ENCODE measurements around the gene PSKH1.

The PSKH1 gene
- 10.9 to 19.0 (median 15.3) reads per million in 3 donors for total RNA-seq

DNA sequence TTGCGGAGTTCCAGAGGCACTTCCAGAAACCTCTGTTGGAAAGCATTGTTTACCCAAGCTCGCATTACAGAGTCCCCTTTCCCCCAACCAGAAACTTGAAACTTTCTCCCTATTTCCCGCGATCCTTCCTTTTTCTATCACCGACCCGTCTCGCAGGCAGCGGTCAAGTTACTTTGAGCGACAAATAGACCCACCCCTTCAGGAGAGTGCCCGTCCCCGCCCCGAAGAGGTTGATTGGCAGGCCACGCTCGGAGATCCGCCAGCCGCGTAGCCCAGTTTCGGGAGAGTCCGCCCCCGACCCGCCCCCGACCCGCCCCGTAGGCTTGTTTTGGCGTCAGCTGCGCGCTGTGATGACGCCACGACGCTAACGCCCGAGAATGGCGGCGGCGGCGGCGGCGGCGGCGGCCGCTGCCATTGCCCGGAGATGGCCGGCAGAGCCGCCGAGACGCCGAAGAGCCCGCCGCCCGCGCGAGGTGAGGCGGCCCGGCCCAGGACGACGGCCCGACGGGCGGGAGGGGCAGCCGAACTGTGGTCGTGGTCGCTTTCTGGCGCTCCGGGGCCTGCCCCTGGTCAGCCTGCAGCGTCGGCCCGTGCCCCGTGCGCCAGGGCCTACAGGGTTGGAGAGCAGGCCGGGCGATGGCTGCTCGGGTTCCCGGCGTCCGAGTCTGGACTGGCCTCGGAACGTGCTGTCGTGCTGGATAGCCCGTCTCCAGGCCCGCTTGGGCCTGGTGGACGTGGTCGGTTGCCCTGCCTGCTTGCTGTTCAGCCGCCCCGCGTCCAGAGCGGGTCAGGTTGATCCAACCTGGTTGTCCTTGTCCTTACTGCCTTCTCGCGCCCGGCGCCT is at the start of gene PSKH1:
PSKH1 (plus strand) TSS at position 356 of the 844 bp plus-strand sequence. CDS start 15,496 bp downstream, outside the sequence.
- H3K4me3 ChIP-seq (ENCODE audit: insufficient read depth, low read depth, low read length, poor library complexity, severe bottlenecking) = peak within 1 kb of the TSS; percentile 92
- no peaks in the 10 kb centered on the region for H3K9me3 ChIP-seq (ENCODE audit: control insufficient read depth, low read length)
- H3K27ac ChIP-seq (ENCODE audit: insufficient read depth, low read length, poor library complexity, severe bottlenecking) = peak within 1 kb of the TSS; percentile 85
- H3K36me3 ChIP-seq (ENCODE audit: control insufficient read depth, insufficient read depth, low read length) = no peaks in the 10 kb centered on the region
- H3K4me1 ChIP-seq (ENCODE audit: control insufficient read depth, insufficient read depth, low read length, poor library complexity, severe bottlenecking) = peaks cover 17% of the 10 kb centered on the region
- DNase-seq = peak; percentile 89 to 93 (median 90)
- no peaks in the 10 kb centered on the region for H3K27me3 ChIP-seq (replicated peaks; ENCODE audit: control insufficient read depth, insufficient read depth, low read length, poor library complexity, severe bottlenecking)

GRCh38 chr16:67843343-67843765 is 49.7 kb upstream of the PSKH1 start:
- Histone ChIP-seq H3K27me3 (replicated peaks; ENCODE audit: control insufficient read depth, insufficient read depth, low read length, poor library complexity, severe bottlenecking) (no peaks in the 10 kb centered on the region), H3K9me3 (ENCODE audit: control insufficient read depth, low read length) (no peaks in the 10 kb centered on the region), H3K4me3 (ENCODE audit: insufficient read depth, low read depth, low read length, poor library complexity, severe bottlenecking) (peak overlapping the region; percentile 86), H3K36me3 (ENCODE audit: control insufficient read depth, insufficient read depth, low read length) (no peaks in the 10 kb centered on the region), H3K27ac (ENCODE audit: insufficient read depth, low read length, poor library complexity, severe bottlenecking) (peak overlapping the region; percentile 95), H3K4me1 (ENCODE audit: control insufficient read depth, insufficient read depth, low read length, poor library complexity, severe bottlenecking) (peaks cover 48% of the 10 kb centered on the region)
- no peak for DNase-seq

GRCh38 chr16:67844497-67844896 is 48.6 kb upstream of the PSKH1 start:
- DNase-seq = no peak
- Histone ChIP-seq H3K27ac (ENCODE audit: insufficient read depth, low read length, poor library complexity, severe bottlenecking) (peak overlapping the region; percentile 95), H3K4me3 (ENCODE audit: insufficient read depth, low read depth, low read length, poor library complexity, severe bottlenecking) (no peak overlapping the region)

DNA sequence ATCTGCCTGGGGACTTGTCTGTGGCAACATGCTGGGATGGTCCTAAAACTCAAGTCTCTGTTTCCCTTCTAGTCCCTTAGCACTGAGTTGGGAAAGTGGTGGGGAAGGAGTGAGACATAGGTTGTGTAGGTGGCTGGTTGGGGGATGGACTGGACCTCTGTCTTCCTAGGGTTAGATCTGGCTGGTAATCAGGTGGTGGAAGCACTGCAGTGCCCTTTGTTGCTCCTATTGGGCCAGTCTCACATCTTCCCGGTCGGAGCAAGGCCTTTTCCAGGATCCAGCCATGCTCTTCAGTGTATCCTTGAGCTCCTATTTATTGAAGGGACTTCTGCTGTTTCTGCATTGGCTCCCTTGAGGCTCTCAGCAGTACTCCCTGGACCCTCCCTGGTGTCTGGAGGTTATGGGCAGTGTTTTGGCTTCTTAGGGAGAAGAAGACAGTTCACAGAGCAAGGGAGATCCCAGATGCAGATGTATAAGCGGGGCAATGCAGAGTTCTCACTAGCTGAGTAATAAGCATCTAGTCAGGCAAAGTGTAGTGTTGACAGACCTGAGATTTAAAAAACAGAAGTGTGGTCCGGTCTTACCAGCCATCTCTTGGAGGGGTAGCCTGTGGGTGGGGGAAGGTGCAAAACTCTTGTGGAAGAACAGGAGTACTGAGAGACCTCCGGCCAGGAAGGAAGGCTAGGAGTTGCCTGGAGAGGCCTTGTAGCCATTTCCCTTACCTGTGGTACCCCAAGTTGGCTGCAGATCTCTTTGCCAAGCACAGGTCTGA is 47.6 kb upstream of the PSKH1 start:
- H3K4me3 ChIP-seq (ENCODE audit: insufficient read depth, low read depth, low read length, poor library complexity, severe bottlenecking) = peak overlapping the region; percentile 90
- H3K4me1 ChIP-seq (ENCODE audit: control insufficient read depth, insufficient read depth, low read length, poor library complexity, severe bottlenecking) = peaks cover 48% of the 10 kb centered on the region
- no peaks in the 10 kb centered on the region for H3K36me3 ChIP-seq (ENCODE audit: control insufficient read depth, insufficient read depth, low read length)
- peak overlapping the region; percentile 89 for H3K27ac ChIP-seq (ENCODE audit: insufficient read depth, low read length, poor library complexity, severe bottlenecking)
- DNase-seq = no peak
- no peaks in the 10 kb centered on the region for H3K27me3 ChIP-seq (replicated peaks; ENCODE audit: control insufficient read depth, insufficient read depth, low read length, poor library complexity, severe bottlenecking)
- H3K9me3 ChIP-seq (ENCODE audit: control insufficient read depth, low read length) = no peaks in the 10 kb centered on the region

More at GRCh38 chr16:67844497-67844896, 48.6 kb upstream of the PSKH1 start:
- H3K36me3 ChIP-seq (ENCODE audit: control insufficient read depth, insufficient read depth, low read length) = no peaks in the 10 kb centered on the region
- no peaks in the 10 kb centered on the region for H3K27me3 ChIP-seq (replicated peaks; ENCODE audit: control insufficient read depth, insufficient read depth, low read length, poor library complexity, severe bottlenecking)
- peaks cover 48% of the 10 kb centered on the region for H3K4me1 ChIP-seq (ENCODE audit: control insufficient read depth, insufficient read depth, low read length, poor library complexity, severe bottlenecking)
- no peaks in the 10 kb centered on the region for H3K9me3 ChIP-seq (ENCODE audit: control insufficient read depth, low read length)

- Histone ChIP-seq H3K9me3 (ENCODE audit: control insufficient read depth, low read length) (no peaks in the 10 kb centered on the region), H3K4me1 (ENCODE audit: control insufficient read depth, insufficient read depth, low read length, poor library complexity, severe bottlenecking) (peaks cover 48% of the 10 kb centered on the region), H3K36me3 (ENCODE audit: control insufficient read depth, insufficient read depth, low read length) (no peaks in the 10 kb centered on the region), H3K4me3 (ENCODE audit: insufficient read depth, low read depth, low read length, poor library complexity, severe bottlenecking) (peak overlapping the region; percentile 90), H3K27me3 (replicated peaks; ENCODE audit: control insufficient read depth, insufficient read depth, low read length, poor library complexity, severe bottlenecking) (no peaks in the 10 kb centered on the region), H3K27ac (ENCODE audit: insufficient read depth, low read length, poor library complexity, severe bottlenecking) (peak overlapping the region; percentile 89)
- no peak for DNase-seq
Measured at GRCh38 chr16:67846063-67846319, 47.1 kb upstream of the PSKH1 start.

GRCh38 chr16:67846320-67847063 is 46.6 kb upstream of the PSKH1 start, which contains the start of gene NUTF2:
Gene NUTF2 (plus strand): TSS chr16:67846933. CDS start chr16:67865131, 18,198 bp downstream.
- Histone ChIP-seq H3K9me3 (ENCODE audit: control insufficient read depth, low read length) (no peaks in the 10 kb centered on the region), H3K27ac (ENCODE audit: insufficient read depth, low read length, poor library complexity, severe bottlenecking) (peak within 1 kb of the TSS; percentile 89), H3K4me1 (ENCODE audit: control insufficient read depth, insufficient read depth, low read length, poor library complexity, severe bottlenecking) (peaks cover 44% of the 10 kb centered on the region), H3K4me3 (ENCODE audit: insufficient read depth, low read depth, low read length, poor library complexity, severe bottlenecking) (peak within 1 kb of the TSS; percentile 90), H3K27me3 (replicated peaks; ENCODE audit: control insufficient read depth, insufficient read depth, low read length, poor library complexity, severe bottlenecking) (no peaks in the 10 kb centered on the region), H3K36me3 (ENCODE audit: control insufficient read depth, insufficient read depth, low read length) (no peaks in the 10 kb centered on the region)
- DNase-seq = peak; percentile 91 to 93 (median 91)

DNA sequence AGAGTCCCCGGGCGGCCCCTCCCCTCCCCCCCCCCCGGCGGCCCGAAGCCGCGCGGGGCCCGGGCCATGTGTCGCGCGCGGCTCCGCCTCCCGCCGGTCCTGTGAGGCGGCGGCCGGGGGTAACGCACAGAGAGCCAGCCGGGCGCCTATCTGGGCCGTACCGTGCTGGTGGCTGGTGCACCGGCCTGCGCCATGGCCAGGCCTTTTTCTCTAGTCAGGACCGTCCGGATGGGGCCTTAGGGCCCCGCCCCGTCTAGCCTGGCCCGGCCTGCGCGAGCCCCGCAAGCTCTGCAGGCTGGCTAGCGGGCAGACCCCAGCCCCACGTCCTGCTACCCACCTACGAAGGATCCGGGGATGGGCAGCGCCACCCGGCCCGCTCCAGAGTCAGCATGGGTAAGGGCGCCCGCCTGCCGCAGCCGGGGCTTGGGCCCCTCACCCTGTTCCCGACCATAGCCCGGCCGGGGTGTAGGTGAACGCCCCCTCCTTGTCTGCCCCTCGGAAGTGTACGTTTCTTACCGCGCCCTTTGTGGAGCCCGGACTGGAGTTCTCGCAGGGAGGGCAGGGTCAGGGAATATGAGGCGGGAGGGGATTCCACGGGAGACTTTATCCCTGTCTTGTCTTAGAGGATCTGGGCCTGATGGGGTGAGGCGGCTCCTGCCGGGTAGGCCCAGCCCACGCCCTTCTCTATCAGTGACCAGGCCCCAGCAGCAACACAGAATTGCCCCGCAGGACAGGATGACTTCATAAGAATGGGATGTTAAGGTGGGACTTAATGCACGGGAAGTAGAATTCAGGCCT is 45.8 kb upstream of the PSKH1 start, which contains the start of gene CENPT:
CENPT (minus strand) TSS at position 630 of the 798 bp plus-strand sequence. CDS start 13,834 bp downstream, outside the sequence.
- no peaks in the 10 kb centered on the region for H3K27me3 ChIP-seq (replicated peaks; ENCODE audit: control insufficient read depth, insufficient read depth, low read length, poor library complexity, severe bottlenecking)
- H3K9me3 ChIP-seq (ENCODE audit: control insufficient read depth, low read length) = no peaks in the 10 kb centered on the region
- H3K4me3 ChIP-seq (ENCODE audit: insufficient read depth, low read depth, low read length, poor library complexity, severe bottlenecking) = peak within 1 kb of the TSS; percentile 90
- H3K36me3 ChIP-seq (ENCODE audit: control insufficient read depth, insufficient read depth, low read length) = no peaks in the 10 kb centered on the region
- peaks cover 43% of the 10 kb centered on the region for H3K4me1 ChIP-seq (ENCODE audit: control insufficient read depth, insufficient read depth, low read length, poor library complexity, severe bottlenecking)
- DNase-seq = no peak
- peak within 1 kb of the TSS; percentile 89 for H3K27ac ChIP-seq (ENCODE audit: insufficient read depth, low read length, poor library complexity, severe bottlenecking)

- H3K4me1 ChIP-seq (ENCODE audit: control insufficient read depth, insufficient read depth, low read length, poor library complexity, severe bottlenecking) = peaks cover 38% of the 10 kb centered on the region
- peak overlapping the region; percentile 90 for H3K4me3 ChIP-seq (ENCODE audit: insufficient read depth, low read depth, low read length, poor library complexity, severe bottlenecking)
- H3K27me3 ChIP-seq (replicated peaks; ENCODE audit: control insufficient read depth, insufficient read depth, low read length, poor library complexity, severe bottlenecking) = no peaks in the 10 kb centered on the region
- no peaks in the 10 kb centered on the region for H3K36me3 ChIP-seq (ENCODE audit: control insufficient read depth, insufficient read depth, low read length)
- no peak overlapping the region for H3K27ac ChIP-seq (ENCODE audit: insufficient read depth, low read length, poor library complexity, severe bottlenecking)
- DNase-seq = no peak
- no peaks in the 10 kb centered on the region for H3K9me3 ChIP-seq (ENCODE audit: control insufficient read depth, low read length)
Measured at GRCh38 chr16:67848118-67848517, 44.9 kb upstream of the PSKH1 start.

DNA sequence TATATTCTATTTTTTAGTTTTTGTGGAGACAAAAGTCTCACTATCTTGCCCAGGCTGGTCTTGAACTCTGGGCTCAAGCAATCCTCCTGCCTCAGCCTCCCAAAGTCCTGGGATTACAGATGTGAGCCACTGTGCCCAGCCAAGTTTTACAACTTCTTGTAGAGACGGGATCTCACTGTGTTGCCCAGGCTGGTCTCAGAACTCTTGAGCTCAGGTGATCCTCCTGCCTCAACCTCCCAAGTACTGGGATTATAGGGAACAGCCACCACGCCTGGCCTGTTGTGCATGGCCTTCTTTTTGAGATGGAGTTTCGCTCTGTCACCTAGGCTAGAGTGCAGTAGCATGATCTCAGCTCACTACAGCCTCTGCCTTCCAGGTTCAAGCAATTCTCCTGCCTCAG is 39.4 kb upstream of the PSKH1 start:
- Histone ChIP-seq H3K9me3 (ENCODE audit: control insufficient read depth, low read length) (no peaks in the 10 kb centered on the region), H3K4me1 (ENCODE audit: control insufficient read depth, insufficient read depth, low read length, poor library complexity, severe bottlenecking) (peaks cover 7% of the 10 kb centered on the region), H3K36me3 (ENCODE audit: control insufficient read depth, insufficient read depth, low read length) (no peaks in the 10 kb centered on the region), H3K27ac (ENCODE audit: insufficient read depth, low read length, poor library complexity, severe bottlenecking) (no peak overlapping the region), H3K27me3 (replicated peaks; ENCODE audit: control insufficient read depth, insufficient read depth, low read length, poor library complexity, severe bottlenecking) (no peaks in the 10 kb centered on the region), H3K4me3 (ENCODE audit: insufficient read depth, low read depth, low read length, poor library complexity, severe bottlenecking) (no peak overlapping the region)
- no peak for DNase-seq

All from effector memory CD4-positive, alpha-beta T cell (primary cell).